NCI-H1417 treated with DMSO at 0.1 percent for 48 hours (cell line): ENCODE measurements around the gene ZNF346.
A peak's percentile ranks its signal among the peaks of the same experiment; 100 is the strongest.
"Not testable (repeated sequence)": the region's sequence is repeated elsewhere in the genome, so short reads cannot be mapped to it uniquely, and the experiment has no call there.

ENCODE experiments used
- DNase-seq: peaks from one replicate; lab custom pipeline; 2025; lab: John Stamatoyannopoulos, UW

Gene ZNF346, protein sequence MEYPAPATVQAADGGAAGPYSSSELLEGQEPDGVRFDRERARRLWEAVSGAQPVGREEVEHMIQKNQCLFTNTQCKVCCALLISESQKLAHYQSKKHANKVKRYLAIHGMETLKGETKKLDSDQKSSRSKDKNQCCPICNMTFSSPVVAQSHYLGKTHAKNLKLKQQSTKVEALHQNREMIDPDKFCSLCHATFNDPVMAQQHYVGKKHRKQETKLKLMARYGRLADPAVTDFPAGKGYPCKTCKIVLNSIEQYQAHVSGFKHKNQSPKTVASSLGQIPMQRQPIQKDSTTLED

DNA sequence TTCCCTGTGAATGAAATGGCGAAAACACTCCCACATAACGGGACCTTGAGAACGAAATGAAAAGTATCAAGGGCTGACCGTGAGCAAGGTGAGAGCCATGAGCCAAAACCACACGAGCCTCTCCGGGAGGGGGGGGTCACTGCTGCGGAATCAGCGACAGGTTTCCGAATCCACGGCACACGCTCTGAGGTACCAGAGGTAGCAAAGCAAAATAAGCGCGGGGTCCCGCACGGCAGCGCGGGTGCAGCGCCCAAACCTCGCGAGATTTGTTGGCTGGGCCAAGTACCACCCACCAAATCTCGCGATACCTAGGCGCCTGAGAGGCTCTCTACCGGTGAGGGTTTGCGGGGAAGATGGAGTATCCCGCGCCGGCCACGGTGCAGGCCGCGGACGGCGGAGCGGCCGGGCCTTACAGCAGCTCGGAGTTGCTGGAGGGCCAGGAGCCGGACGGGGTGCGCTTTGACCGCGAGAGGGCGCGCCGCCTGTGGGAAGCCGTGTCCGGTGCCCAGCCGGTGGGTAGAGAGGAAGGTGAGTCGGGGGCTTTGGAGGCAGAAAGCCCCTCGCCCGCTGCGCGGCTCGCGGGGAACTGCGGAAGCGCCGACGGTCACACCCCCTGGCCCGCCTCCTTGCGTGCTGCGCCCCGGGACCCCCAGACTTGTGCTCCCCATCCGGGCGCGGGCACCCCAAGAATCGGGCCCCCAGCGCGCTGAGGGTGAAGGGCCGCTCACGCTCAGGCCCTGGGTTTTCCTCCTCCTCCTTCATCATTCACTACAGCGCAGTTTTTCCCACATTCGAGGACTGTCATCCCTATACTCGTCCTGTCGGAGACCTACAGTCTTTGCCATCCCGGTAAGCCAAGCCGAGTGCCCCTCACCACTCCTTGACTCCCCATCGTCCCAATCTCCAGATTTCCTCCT, at the start of gene ZNF346:
Gene ZNF346 (plus strand): TSS at position 311 of the 917 bp plus-strand sequence. CDS start 43 bp downstream, at position 354.
- peak; percentile 5 for DNase-seq

DNA sequence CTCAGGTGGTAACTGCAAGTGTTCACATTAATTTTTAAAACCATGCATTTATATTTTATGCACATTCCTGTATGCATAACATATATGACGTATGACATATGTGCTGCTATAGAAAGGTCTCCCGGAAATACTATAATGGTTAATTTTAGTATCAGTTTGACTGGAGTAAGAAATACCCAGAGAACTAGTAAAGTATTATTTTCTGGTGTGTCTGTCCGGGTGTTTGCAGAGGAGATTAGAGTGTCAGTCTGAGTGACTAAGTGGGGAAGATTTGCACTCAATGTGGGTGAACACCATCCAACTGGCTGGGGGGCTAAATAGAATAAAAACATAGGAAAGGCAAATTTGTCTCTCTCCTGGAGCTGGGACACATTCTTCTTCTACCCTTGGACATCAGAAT, 42.8 kb upstream of the ZNF346 start:
- no peak for DNase-seq

DNA sequence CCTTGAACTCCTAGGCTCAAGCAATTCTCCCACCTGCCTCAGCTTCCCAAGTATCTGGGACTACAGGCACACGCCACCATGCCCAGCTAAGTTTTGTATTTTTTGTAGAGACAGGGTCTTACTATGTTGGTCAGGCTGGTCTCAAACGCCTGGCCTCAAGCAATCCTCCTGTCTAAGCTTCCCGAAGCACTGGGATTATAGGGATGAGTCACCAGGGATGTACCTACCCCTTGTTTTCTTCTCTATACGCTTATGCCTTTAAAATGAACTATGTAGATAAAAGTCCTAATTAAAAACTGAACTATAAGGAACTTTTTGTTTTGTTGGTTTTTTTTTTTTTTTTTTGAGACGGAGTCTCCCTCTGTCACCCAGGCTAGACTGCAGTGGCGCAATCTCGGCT, 41.7 kb upstream of the ZNF346 start:
- no peak for DNase-seq

DNA sequence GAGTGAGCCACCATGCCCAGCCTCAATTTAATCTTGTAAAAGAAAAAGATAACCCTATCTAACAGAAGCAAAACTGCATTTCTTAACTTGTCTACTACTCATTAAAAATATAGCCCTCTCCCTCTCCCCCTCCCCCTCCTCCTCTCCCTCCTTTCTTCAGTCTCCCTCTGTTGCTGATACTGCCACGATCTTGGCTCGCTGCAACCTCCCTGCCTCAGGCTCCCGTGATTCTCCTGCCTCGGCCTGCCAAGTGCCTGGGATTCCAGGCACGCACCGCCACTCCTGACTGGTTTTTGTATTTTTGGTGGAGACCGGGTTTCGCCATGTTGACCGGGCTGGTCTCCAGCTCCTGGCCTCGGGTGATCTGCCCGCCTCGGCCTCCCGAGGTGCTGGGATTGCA, 39.4 kb upstream of the ZNF346 start:
- DNase-seq = not testable (repeated sequence)

DNA sequence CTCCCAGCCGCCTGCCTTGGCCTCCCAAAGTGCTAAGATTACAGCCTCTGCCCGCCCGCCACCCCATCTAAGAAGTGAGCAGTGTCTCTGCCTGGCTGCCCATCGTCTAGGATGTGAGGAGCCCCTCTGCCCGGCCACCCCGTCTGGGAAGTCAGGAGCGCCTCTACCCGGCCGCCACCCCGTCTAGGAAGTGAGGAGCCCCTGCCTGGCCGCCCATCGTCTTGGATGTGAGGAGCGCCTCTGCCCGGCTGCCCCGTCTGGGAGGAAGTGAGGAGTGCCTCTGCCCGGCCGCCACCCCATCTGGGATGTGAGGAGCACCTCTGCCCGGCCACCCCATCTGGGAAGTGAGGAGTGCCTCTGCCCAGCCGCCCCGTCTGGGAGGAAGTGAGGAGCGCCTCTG, 38.9 kb upstream of the ZNF346 start:
- not testable (repeated sequence) for DNase-seq

DNA sequence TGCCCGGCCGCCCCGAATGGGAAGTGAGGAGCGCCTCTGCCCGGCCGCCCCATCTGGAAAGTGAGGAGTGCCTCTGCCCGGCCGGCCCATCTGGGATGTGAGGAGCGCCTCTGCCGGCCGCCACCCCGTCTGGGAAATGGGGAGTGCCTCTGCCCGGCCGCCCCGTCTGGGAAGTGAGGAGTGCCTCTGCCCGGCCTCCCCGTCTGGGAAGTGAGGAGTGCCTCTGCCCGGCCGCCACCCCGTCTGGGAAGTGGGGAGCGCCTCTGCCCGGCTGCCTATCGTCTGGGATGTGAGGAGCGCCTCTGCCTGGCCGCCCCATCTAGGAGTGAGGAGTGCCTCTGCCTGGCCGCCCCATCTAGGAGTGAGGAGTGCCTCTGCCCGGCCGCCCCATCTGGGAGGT, 38.3 kb upstream of the ZNF346 start:
- not testable (repeated sequence) for DNase-seq

DNA sequence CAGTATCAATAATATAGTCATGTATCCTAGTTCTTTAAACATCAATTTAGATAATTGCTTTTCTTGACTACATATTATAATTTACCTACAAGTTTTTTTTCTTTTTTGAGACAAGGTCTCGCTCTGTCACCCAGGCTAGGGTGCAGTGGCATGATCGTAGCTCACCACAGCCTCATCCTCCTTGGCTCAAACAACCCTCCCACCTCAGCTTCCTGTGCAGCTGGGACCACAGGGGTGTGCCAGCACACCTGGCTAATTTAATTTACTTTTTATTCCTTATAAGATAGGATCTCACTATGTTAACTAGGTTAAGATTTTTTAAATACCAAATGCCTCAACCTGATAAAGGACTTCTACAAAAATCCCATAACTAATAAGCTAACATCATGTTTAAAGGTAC, 37.0 kb upstream of the ZNF346 start:
- DNase-seq = no peak

DNA sequence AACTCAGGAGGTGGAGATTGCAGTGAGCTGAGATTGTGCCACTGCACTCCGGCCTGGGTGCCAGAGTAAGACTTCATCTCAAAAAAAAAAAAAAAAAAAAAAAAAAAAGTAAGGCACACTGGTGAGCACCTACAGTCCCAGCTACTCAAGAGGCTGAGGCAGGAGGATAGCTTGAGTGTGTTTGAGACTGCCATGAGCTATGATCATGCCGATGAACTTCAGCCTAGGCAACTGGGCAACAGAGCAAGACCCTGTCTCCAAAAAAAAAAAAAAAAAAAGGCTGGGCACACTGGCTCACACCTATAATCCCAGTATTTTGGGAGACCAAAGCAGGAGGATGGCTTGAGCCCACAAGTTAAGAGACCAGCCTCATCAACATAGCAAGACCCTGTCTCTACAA, 36.2 kb upstream of the ZNF346 start:
- DNase-seq = no peak

DNA sequence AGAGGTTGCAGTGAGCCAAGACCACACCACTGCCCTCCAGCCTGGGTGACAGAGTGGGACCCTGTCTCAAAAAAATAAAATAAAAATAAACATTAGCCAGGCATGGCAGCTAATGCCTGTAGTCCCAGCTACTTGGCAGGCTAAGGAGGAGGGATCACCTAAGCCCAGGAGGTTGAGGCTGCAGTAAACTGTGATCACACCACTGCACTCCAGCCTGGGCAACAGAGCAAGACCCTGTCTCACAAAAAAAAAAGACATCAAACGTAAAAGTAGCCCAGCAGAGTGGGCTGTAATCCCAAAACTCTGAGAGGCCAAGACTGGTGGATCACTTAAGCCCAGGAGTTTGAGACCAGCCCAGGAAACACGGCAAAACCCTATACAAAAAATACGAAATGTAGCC, 34.9 kb upstream of the ZNF346 start:
- no peak for DNase-seq

DNA sequence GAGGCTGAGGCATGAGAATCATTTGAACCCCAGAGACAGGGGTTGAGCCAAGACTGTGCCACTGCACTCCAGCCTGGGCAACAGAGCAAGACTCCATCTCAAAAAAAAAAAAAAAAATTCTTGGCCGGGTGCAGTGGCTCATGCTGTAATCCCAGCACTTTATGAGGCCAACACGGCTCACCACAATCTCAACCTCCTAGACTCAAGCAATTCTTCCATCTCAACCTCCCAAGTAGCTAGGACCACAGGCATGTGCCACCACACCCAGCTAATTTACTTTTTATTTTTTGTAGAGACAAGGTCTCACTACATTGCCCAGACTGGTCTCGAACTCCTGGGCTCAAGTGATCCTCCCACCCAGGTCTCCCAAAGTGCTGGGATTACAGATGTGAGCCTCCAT, 29.4 kb upstream of the ZNF346 start:
- not testable (repeated sequence) for DNase-seq

DNA sequence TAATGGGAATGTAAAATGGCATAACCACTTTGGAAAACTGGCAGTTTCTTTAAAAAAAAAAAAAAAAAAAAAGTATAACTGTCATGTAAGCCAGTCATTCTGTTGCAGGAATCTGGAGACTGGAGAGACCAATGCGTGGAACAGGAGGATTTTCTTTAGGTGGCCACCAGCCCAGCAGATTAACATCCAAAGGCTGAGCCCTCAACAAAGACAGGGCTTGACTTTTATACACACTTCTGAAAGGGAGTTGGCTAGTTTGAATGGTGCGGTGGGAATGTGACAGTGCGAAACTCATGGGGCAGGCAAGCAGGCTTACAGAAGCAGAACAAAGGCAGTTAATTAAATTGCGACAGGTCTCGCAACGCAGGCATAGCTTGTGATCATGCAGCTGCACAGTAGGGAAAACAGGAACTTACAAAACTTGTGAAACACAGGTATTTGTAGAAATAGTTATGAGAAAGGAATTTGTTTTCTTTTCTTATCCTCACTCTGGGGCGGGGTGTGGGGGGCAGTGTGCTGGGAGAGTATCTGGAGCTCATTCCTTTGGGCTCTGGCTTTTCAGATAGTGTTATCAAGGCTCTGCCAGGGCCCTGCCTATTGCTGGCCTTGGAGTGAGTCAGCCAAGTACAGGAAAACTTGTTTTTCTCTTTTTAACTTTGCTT, 27.9 kb upstream of the ZNF346 start:
- no peak for DNase-seq

DNA sequence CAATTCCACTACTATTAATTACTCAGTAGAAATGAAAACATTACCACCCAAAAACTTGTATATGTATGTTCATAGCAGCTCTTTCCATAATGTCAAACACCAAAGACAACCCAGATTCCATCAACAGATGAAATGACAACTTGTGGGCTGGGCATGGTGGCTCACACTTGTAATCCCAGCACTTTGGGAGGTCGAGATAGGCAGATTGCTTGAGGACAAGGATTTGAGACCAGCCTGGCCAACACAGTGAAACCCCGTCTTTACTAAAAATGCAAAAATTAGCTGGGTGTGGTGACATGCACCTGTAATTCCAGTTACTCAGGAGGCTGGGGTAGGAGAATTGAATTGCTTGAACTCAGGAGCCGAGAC, 27.4 kb upstream of the ZNF346 start:
- DNase-seq = no peak

DNA sequence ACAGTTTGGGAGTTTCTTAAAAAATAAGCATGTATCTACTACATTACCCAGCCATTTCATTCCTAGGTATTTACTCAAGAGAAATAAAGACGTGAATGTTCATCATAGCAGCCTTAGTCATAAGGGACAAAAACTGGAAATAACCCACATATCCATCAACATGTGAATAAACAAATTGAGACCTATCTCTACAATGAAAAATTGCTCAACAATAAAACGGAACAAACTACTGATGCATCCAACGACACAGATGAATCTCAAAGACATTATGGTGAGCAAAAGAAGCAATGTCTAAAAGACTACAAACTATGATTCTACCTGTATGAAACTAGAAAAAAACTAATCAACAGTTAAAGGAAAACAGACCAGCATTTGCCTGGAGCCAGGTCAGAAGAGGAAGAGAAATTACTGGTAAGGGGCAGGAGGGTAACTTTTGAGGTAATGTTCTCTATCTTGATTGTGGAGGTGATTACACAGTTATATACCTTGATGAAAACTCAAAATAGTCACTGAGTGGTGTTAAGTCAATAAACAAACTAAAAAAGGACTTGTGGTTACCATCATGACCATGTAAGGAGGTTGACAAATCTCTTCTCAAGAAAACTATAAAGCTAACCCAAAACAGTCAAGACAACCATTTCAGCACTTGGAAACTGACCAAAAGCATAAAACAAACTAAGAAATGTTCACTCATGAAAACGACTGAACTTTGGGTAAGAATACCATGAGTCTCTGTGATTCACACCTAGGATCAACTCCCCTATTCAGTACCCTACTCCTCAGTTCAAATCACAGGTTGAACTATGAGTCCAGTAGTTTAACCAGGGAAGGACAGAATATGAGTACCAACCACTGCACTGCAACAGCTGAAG, 26.4 kb upstream of the ZNF346 start:
- DNase-seq = no peak

DNA sequence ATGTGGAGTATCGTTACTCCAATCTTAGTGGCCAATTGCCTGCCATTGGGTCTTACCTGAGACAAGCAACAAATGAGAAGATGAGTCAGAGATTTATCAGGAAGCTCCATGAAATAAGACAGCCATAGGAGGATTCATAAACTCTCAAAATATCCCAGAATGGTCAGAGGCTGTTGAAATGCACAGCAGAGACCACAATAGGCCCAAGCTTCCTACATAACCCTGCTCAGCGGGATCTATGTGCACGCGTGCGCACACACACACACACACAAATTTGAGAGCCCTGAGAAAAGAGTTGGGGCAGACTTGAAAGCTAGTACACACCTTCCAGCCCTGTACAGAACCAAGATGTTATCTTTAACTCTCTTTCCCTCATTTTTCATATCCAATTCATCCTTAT, 25.7 kb upstream of the ZNF346 start:
- DNase-seq = no peak

DNA sequence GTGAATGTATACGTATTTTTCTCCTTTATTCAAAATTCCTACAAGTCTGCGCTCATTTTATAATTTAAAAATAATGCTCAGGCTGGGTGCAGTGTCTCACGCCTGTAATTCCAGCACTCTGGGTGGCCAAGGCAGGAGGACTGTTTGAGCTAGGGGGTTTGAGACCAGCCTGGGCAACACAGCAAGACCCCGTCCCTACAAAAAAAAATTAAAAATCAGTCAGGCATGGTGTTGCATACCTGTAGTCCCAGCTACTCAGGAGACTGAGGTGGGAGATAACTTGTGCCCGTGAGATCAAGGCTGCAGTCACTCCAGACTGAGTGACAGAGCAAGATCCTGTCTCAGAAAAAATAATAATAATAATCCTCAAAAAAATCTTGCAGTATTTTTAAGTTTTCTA, 23.7 kb upstream of the ZNF346 start:
- DNase-seq = no peak

DNA sequence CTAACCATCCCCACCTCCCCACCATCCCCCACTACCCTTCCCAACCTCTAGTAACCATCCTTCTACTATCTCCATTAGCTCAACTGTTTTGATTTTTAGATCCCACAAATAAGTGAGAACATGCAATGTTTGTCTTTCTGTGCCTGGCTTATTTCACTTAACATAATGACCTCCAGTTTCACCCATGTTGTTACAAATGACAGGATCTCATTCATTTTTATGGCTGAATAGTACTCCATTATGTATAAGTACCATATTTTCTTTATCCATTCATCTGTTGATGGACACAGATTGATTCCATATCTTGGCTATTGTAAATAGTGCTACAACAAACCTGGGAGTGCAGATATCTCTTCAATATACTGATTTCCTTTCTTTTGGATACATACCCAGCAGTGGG, 23.0 kb upstream of the ZNF346 start:
- DNase-seq = not testable (repeated sequence)

DNA sequence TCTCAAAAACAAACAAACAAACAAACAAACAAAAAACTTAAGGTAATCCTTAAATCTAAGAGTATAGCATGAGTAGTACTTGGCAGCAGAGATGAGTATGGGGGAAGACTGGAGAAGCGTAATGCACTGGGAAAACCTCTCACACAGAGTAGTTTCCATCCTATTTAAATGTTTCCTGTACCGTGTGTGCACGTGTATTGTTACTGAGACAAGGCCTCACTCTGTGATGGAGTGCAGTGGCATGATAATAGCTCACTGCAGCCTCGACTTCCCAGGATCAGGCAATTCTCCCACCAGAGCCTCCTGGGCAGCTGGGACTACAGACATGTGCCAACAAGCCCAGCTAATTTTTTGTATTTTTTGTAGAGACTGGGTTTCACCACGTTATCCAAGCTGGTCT, 18.8 kb upstream of the ZNF346 start:
- no peak for DNase-seq

DNA sequence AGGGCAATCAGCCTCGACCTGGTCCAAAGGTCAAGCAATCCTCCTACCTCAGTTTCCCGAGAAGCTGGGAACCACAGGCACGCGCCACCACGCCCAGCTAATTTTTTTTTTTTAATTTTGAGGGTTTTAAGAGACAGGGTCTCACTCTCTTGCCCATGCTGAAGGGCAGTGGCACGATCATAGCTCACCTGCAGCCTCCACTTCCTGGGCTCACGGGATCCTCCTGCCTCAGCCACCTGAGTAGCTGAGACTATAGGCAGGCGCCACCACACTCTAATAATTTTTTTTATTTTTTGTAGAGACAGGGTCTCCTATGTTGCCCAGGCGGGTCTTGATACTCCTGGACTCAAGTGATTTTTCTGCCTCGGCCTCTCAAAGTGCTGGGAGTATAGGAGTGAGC, 17.5 kb upstream of the ZNF346 start:
- no peak for DNase-seq

DNA sequence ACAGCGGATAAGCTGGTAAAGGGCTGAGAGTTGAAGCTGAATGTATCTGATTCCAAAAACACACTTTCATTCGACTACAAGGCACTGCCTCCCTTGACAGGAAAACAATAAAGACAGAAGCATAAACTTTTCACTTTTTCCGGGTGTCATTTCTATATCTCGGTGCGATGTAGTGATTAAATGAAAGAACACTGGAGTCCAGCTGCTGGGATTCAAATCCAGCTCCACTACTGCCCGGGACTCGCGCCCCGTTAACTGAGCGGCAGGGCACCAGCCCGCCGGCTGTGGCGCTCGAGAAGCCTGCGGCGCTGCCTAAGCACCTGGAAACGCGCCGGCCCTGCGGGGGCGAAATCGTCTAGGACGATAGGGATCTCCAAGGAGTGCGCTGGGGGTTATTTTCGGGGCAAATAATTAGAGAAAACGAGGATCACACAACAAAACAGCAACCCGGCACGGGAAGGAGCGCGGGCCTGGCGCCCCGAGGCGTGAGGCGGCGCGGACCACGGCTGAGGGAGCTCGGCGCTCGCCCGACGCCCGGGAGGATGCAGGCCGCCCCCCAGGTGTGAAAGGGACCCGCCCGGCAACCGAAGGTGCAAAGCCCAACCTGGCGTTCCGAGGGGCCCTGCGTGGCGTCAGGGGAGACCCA, 16.8 kb upstream of the ZNF346 start:
- peak; percentile 5 for DNase-seq

DNA sequence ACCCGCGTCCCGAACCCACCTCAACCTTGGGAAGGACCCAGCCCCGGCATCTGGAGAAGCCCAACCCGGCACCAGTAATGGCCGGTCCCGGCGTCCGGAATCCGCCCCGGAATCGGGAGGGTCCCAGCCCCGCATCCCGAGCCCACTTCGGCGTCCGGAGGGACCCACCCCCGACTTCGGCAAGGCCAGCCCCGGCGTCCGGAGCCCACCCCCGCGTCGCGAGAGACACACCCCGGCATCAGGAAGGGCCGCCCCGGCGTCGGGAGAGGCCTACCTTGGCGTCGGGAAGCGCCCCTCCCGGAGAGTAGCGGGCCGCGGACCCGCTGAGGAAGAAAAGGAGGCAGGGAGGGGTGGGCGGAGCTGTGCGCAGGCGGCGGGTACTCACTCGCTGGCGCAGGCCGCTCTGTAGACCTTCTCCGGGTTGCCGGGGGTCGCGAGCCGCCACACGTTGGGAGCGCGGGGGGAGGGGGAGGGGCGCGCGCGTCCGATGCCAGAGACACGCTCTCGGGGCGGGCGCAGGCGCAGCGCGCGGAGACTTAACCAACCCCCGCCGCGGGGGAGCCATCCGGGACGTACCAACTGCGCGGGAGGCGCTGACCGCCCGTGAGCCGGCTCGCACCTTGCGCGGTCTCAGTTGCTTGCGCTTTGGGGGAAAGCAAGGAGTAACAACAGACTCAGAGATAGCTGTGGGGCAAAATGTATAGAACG, 16.1 kb upstream of the ZNF346 start, which contains the start of gene UIMC1:
Gene UIMC1 (minus strand): TSS at position 515 of the 708 bp plus-strand sequence. CDS start 24,164 bp downstream, outside the sequence.
- DNase-seq = peak; percentile 12

DNA sequence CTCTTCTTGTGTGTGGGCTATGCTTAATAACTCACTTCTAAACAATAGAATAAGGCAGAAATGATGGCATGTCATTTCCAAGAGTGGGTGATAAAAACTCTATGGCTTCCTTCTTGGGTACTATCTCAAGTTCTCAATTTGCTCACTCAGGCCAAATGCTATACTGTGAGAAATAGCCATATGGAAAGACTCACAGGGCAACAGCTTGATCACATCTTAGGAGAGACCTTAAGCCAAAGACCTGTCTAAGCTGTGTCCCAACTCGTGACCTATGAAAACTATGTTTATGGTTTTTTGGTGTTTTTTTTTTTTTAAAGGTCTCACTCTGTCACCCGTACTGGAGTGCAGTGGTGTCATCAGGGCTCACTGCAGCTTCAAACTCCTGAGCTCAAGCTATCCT, 13.8 kb upstream of the ZNF346 start:
- no peak for DNase-seq
